ENCODE data around the gene CPA2.
"Not testable (repeated sequence)": the region's sequence is repeated elsewhere in the genome, so short reads cannot be mapped to it uniquely, and the experiment has no call there.

CPA2 gene

GRCh38 chr7:130228840-130229502 is 37.7 kb upstream of the CPA2 start:
- no peak overlapping the region for H3K4me3 ChIP-seq (ENCODE audit: insufficient read depth, low read depth, low read length)
- 73 to 83% methylated on average over 7 of the region's 7 CpGs for WGBS, 2 experiments
- H3K27ac ChIP-seq (ENCODE audit: insufficient read depth, low read depth, low read length, poor library complexity, severe bottlenecking), result no peak overlapping the region
- no peaks in the 10 kb centered on the region for H3K27me3 ChIP-seq (ENCODE audit: control insufficient read depth, insufficient read depth, low read length, poor library complexity, severe bottlenecking)
- H3K4me1 ChIP-seq (ENCODE audit: control insufficient read depth, insufficient read depth, low read length), result peaks cover 9% of the 10 kb centered on the region
- H3K36me3 ChIP-seq (ENCODE audit: control insufficient read depth, insufficient read depth, low read length), result no peaks in the 10 kb centered on the region
- no peaks in the 10 kb centered on the region for H3K9me3 ChIP-seq (ENCODE audit: control insufficient read depth, low read length)

GRCh38 chr7:130229981-130230380 is 36.7 kb upstream of the CPA2 start:
- H3K9me3 ChIP-seq (ENCODE audit: control insufficient read depth, low read length); H3K4me3 ChIP-seq (ENCODE audit: insufficient read depth, low read depth, low read length); H3K27me3 ChIP-seq (ENCODE audit: control insufficient read depth, insufficient read depth, low read length, poor library complexity, severe bottlenecking); H3K27ac ChIP-seq (ENCODE audit: insufficient read depth, low read depth, low read length, poor library complexity, severe bottlenecking); H3K4me1 ChIP-seq (ENCODE audit: control insufficient read depth, insufficient read depth, low read length); H3K36me3 ChIP-seq (ENCODE audit: control insufficient read depth, insufficient read depth, low read length): not testable (repeated sequence)
- 98% methylated on average over 28 of the region's 28 CpGs for WGBS, 2 experiments

GRCh38 chr7:130231792-130232191 is 34.9 kb upstream of the CPA2 start:
- Histone ChIP-seq H3K9me3 (ENCODE audit: control insufficient read depth, low read length) (no peaks in the 10 kb centered on the region), H3K4me1 (ENCODE audit: control insufficient read depth, insufficient read depth, low read length) (peaks cover 9% of the 10 kb centered on the region), H3K4me3 (ENCODE audit: insufficient read depth, low read depth, low read length) (no peak overlapping the region), H3K27me3 (ENCODE audit: control insufficient read depth, insufficient read depth, low read length, poor library complexity, severe bottlenecking) (no peaks in the 10 kb centered on the region), H3K27ac (ENCODE audit: insufficient read depth, low read depth, low read length, poor library complexity, severe bottlenecking) (no peak overlapping the region), H3K36me3 (ENCODE audit: control insufficient read depth, insufficient read depth, low read length) (no peaks in the 10 kb centered on the region)
- WGBS, 2 experiments, result 86 to 90% methylated on average over 6 of the region's 6 CpGs

GRCh38 chr7:130232209-130232608 is 34.5 kb upstream of the CPA2 start:
- peaks cover 9% of the 10 kb centered on the region for H3K4me1 ChIP-seq (ENCODE audit: control insufficient read depth, insufficient read depth, low read length)
- H3K27ac ChIP-seq (ENCODE audit: insufficient read depth, low read depth, low read length, poor library complexity, severe bottlenecking), result no peak overlapping the region
- H3K9me3 ChIP-seq (ENCODE audit: control insufficient read depth, low read length), result no peaks in the 10 kb centered on the region
- no peaks in the 10 kb centered on the region for H3K27me3 ChIP-seq (ENCODE audit: control insufficient read depth, insufficient read depth, low read length, poor library complexity, severe bottlenecking)
- WGBS, 2 experiments, result 96 to 100% methylated on average over 2 of the region's 2 CpGs
- H3K4me3 ChIP-seq (ENCODE audit: insufficient read depth, low read depth, low read length), result no peak overlapping the region
- no peaks in the 10 kb centered on the region for H3K36me3 ChIP-seq (ENCODE audit: control insufficient read depth, insufficient read depth, low read length)

- H3K9me3 ChIP-seq (ENCODE audit: control insufficient read depth, low read length), result no peaks in the 10 kb centered on the region
- no peak overlapping the region for H3K4me3 ChIP-seq (ENCODE audit: insufficient read depth, low read depth, low read length)
- no peaks in the 10 kb centered on the region for H3K27me3 ChIP-seq (ENCODE audit: control insufficient read depth, insufficient read depth, low read length, poor library complexity, severe bottlenecking)
- 92 to 95% methylated on average over 2 of the region's 2 CpGs for WGBS, 2 experiments
- H3K36me3 ChIP-seq (ENCODE audit: control insufficient read depth, insufficient read depth, low read length), result no peaks in the 10 kb centered on the region
- peaks cover 4% of the 10 kb centered on the region for H3K4me1 ChIP-seq (ENCODE audit: control insufficient read depth, insufficient read depth, low read length)
- no peak overlapping the region for H3K27ac ChIP-seq (ENCODE audit: insufficient read depth, low read depth, low read length, poor library complexity, severe bottlenecking)
Observed at GRCh38 chr7:130234078-130234477, 32.6 kb upstream of the CPA2 start.

GRCh38 chr7:130236361-130236760 is 30.3 kb upstream of the CPA2 start:
- H3K27ac ChIP-seq (ENCODE audit: insufficient read depth, low read depth, low read length, poor library complexity, severe bottlenecking); H3K4me1 ChIP-seq (ENCODE audit: control insufficient read depth, insufficient read depth, low read length); H3K27me3 ChIP-seq (ENCODE audit: control insufficient read depth, insufficient read depth, low read length, poor library complexity, severe bottlenecking); H3K36me3 ChIP-seq (ENCODE audit: control insufficient read depth, insufficient read depth, low read length); H3K9me3 ChIP-seq (ENCODE audit: control insufficient read depth, low read length); H3K4me3 ChIP-seq (ENCODE audit: insufficient read depth, low read depth, low read length): not testable (repeated sequence)
- 90 to 93% methylated on average over 4 of the region's 4 CpGs for WGBS, 2 experiments

- Histone ChIP-seq H3K4me3 (ENCODE audit: insufficient read depth, low read depth, low read length) (no peak overlapping the region), H3K9me3 (ENCODE audit: control insufficient read depth, low read length) (no peaks in the 10 kb centered on the region), H3K4me1 (ENCODE audit: control insufficient read depth, insufficient read depth, low read length) (no peaks in the 10 kb centered on the region), H3K27me3 (ENCODE audit: control insufficient read depth, insufficient read depth, low read length, poor library complexity, severe bottlenecking) (no peaks in the 10 kb centered on the region), H3K27ac (ENCODE audit: insufficient read depth, low read depth, low read length, poor library complexity, severe bottlenecking) (no peak overlapping the region), H3K36me3 (ENCODE audit: control insufficient read depth, insufficient read depth, low read length) (no peaks in the 10 kb centered on the region)
- 91 to 100% methylated on average over 1 of the region's 1 CpG for WGBS, 2 experiments
Observed at GRCh38 chr7:130240240-130240639, 26.4 kb upstream of the CPA2 start.

- H3K27ac ChIP-seq (ENCODE audit: insufficient read depth, low read depth, low read length, poor library complexity, severe bottlenecking), result no peak overlapping the region
- no peak overlapping the region for H3K4me3 ChIP-seq (ENCODE audit: insufficient read depth, low read depth, low read length)
- no peaks in the 10 kb centered on the region for H3K27me3 ChIP-seq (ENCODE audit: control insufficient read depth, insufficient read depth, low read length, poor library complexity, severe bottlenecking)
- no peaks in the 10 kb centered on the region for H3K36me3 ChIP-seq (ENCODE audit: control insufficient read depth, insufficient read depth, low read length)
- 36 to 44% methylated on average over 5 of the region's 5 CpGs for WGBS, 2 experiments
- no peaks in the 10 kb centered on the region for H3K4me1 ChIP-seq (ENCODE audit: control insufficient read depth, insufficient read depth, low read length)
- peaks cover 2% of the 10 kb centered on the region for H3K9me3 ChIP-seq (ENCODE audit: control insufficient read depth, low read length)
Observed at GRCh38 chr7:130242198-130243014, 24.3 kb upstream of the CPA2 start.

GRCh38 chr7:130243486-130243885 is 23.2 kb upstream of the CPA2 start:
- WGBS, 2 experiments, result 86 to 100% methylated on average over 1 of the region's 1 CpG

GRCh38 chr7:130246491-130246890 is 20.2 kb upstream of the CPA2 start:
- H3K27ac ChIP-seq (ENCODE audit: insufficient read depth, low read depth, low read length, poor library complexity, severe bottlenecking); H3K27me3 ChIP-seq (ENCODE audit: control insufficient read depth, insufficient read depth, low read length, poor library complexity, severe bottlenecking); H3K36me3 ChIP-seq (ENCODE audit: control insufficient read depth, insufficient read depth, low read length); H3K4me3 ChIP-seq (ENCODE audit: insufficient read depth, low read depth, low read length); H3K4me1 ChIP-seq (ENCODE audit: control insufficient read depth, insufficient read depth, low read length); H3K9me3 ChIP-seq (ENCODE audit: control insufficient read depth, low read length): not testable (repeated sequence)
- 100% methylated on average over 1 of the region's 1 CpG for WGBS, 2 experiments

More at GRCh38 chr7:130243486-130243885, 23.2 kb upstream of the CPA2 start:
- H3K36me3 ChIP-seq (ENCODE audit: control insufficient read depth, insufficient read depth, low read length); H3K4me1 ChIP-seq (ENCODE audit: control insufficient read depth, insufficient read depth, low read length); H3K9me3 ChIP-seq (ENCODE audit: control insufficient read depth, low read length); H3K4me3 ChIP-seq (ENCODE audit: insufficient read depth, low read depth, low read length); H3K27ac ChIP-seq (ENCODE audit: insufficient read depth, low read depth, low read length, poor library complexity, severe bottlenecking); H3K27me3 ChIP-seq (ENCODE audit: control insufficient read depth, insufficient read depth, low read length, poor library complexity, severe bottlenecking): not testable (repeated sequence)
